Duodenal mucosa (tissue), 2 donors: Measurements from ENCODE around the gene PEPD.

Source experiments
- H3K27ac ChIP-seq: one replicate; pipeline ENCODE4 v1.7.0; 2013; ENCODE audit warnings: low read depth, low read length
- H3K27me3 ChIP-seq, 2 donors: one replicate each; pipeline ENCODE4 v1.7.0; 2013; ENCODE audit warnings: low read length in 2 of 2, control low read depth in 1 of 2; ENCODE audit not compliant: insufficient read depth in 2 of 2, control insufficient read depth in 1 of 2
- H3K36me3 ChIP-seq, 2 donors: one replicate each; pipeline ENCODE4 v1.7.0; 2013; ENCODE audit warnings: low read length in 2 of 2, control low read depth in 1 of 2; ENCODE audit not compliant: insufficient read depth in 2 of 2, control insufficient read depth in 1 of 2
- H3K4me1 ChIP-seq, 2 donors: one replicate each; pipeline ENCODE4 v1.7.0; 2013; ENCODE audit warnings: low read length in 2 of 2, control low read depth in 1 of 2; ENCODE audit not compliant: insufficient read depth in 2 of 2, control insufficient read depth in 1 of 2
- H3K4me3 ChIP-seq, 2 donors: one replicate each; pipeline ENCODE4 v1.7.0; 2013; ENCODE audit warnings: low read length in 2 of 2, low read depth in 1 of 2
- H3K9ac ChIP-seq, 2 donors: one replicate each; pipeline ENCODE4 v1.7.0; 2013; ENCODE audit warnings: low read length in 2 of 2, low read depth in 1 of 2
- H3K9me3 ChIP-seq, 2 donors: one replicate each; pipeline ENCODE4 v1.7.0; 2013; ENCODE audit warnings: low read length in 2 of 2, control low read depth in 1 of 2; ENCODE audit not compliant: control insufficient read depth in 1 of 2

The PEPD gene

DNA sequence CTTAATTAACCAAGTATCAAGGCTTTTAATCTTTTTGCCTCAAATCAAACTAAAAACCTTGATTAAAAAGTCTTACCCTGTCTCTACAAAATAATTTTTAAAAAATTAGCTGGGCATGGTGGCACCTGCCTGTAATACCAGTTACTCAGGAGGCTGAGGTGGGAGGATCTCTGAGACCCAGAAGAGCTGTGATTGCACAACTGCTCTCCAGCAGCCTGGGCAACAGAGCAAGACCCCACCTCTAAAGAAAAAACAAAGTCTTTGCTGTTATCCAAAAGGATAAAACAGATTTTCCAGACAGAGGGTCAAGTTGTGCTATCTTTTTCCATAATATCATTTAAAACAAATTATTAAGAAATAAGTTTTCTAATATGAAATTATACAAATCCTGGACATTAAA is 174.9 kb downstream of the PEPD start:
- no peak overlapping the region for H3K9ac ChIP-seq

GRCh38 chr19:33345163-33345562 is 176.4 kb downstream of the PEPD start:
- no peaks in the 10 kb centered on the region for H3K36me3 ChIP-seq
- no peaks in the 10 kb centered on the region for H3K4me1 ChIP-seq
- H3K9me3 ChIP-seq: no peaks in the 10 kb centered on the region
- no peak overlapping the region for H3K9ac ChIP-seq
- no peaks in the 10 kb centered on the region for H3K27me3 ChIP-seq
- H3K27ac ChIP-seq: no peak overlapping the region
- H3K4me3 ChIP-seq: no peak overlapping the region

More for the DNA sequence above, 174.9 kb downstream of the PEPD start:
- Histone ChIP-seq H3K27ac (no peak overlapping the region), H3K27me3 (no peaks in the 10 kb centered on the region), H3K9me3 (no peaks in the 10 kb centered on the region), H3K36me3 (no peaks in the 10 kb centered on the region), H3K4me1 (no peaks in the 10 kb centered on the region), H3K4me3 (no peak overlapping the region)

DNA sequence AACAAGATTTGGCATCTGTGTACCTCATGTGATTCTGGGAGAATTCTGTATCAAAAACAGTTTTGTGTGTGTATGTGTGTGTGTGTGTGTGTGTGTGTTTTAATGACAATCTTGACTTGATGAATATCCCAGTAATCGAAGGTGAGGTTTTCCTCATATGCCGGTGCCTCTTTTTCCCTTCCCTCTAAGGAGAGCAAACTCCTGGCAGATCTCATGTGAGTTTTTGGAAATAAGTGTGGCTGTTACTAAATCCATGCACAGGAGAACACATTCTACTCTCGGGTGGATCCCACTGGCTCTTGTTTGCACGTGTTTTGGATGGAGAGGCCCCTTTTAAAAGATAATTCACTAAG is 177.0 kb downstream of the PEPD start:
- H3K4me3 ChIP-seq: no peak overlapping the region
- H3K9ac ChIP-seq: no peak overlapping the region
- H3K4me1 ChIP-seq: no peaks in the 10 kb centered on the region
- H3K36me3 ChIP-seq: no peaks in the 10 kb centered on the region
- H3K27ac ChIP-seq: no peak overlapping the region
- H3K27me3 ChIP-seq: no peaks in the 10 kb centered on the region
- no peaks in the 10 kb centered on the region for H3K9me3 ChIP-seq

DNA sequence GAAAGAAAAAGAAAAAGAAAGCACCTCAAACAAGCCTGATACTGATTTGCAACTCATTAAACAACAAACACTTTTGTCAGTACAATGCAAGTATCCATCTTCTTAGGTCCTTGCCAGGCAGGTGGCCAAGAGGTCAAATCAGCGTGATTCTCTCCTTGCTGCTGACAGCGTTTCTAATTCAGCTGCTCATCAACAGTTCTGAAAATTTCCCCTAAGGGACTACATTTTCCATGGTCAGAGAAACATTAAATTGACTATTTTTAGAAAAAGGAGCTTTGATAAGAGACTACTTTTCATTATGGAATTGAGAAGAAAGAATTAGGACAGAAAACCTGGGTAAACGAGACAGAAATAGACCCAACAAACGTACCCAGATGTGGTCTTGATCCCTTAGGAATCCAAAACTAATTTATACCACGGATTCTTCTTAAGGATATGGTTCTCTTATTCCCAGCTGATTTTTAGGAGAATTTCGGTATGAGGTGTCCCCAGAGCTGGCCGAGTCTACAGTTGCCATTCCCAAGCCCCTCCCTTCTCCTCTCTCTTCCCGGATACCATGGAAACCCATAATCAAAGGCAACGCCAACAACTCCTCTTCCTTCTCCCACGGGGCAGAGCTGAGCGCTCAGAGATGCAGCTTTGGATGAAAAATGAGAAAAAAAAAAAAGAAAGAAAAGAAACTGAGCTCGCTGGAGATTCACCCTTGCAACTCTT is 177.6 kb downstream of the PEPD start:
- no peaks in the 10 kb centered on the region for H3K36me3 ChIP-seq
- H3K4me1 ChIP-seq: no peaks in the 10 kb centered on the region
- no peak overlapping the region for H3K4me3 ChIP-seq
- no peaks in the 10 kb centered on the region for H3K9me3 ChIP-seq
- no peak overlapping the region for H3K27ac ChIP-seq
- H3K27me3 ChIP-seq: no peaks in the 10 kb centered on the region
- H3K9ac ChIP-seq: no peak overlapping the region

DNA sequence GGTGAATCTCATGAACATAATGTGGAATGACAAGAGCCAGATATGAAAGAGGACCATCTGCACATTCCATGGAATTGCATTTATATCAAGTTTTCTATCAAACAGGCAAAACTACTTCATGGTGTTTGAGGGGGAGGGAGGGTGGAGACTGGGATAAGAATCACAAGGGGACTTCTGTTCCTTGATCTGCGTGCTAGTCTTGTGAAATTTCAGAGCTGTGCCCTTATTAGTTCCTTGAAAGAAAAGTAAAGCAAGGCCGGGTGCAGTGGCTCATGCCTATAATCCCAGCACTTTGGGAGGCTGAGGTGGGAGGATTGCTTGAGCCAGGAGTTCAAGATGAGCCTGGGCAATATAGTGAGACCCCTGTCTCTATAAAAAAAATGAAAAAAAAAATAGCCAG is 178.3 kb downstream of the PEPD start:
- H3K9me3 ChIP-seq: no peaks in the 10 kb centered on the region
- H3K27me3 ChIP-seq: no peaks in the 10 kb centered on the region
- no peaks in the 10 kb centered on the region for H3K36me3 ChIP-seq
- no peak overlapping the region for H3K4me3 ChIP-seq
- H3K27ac ChIP-seq: no peak overlapping the region
- no peak overlapping the region for H3K9ac ChIP-seq
- H3K4me1 ChIP-seq: no peaks in the 10 kb centered on the region

GRCh38 chr19:33340991-33341390 is 180.6 kb downstream of the PEPD start:
- Histone ChIP-seq H3K27ac (no peak overlapping the region), H3K4me1 (no peaks in the 10 kb centered on the region), H3K4me3 (no peak overlapping the region), H3K9me3 (no peaks in the 10 kb centered on the region), H3K9ac (no peak overlapping the region), H3K36me3 (no peaks in the 10 kb centered on the region), H3K27me3 (no peaks in the 10 kb centered on the region)

GRCh38 chr19:33339016-33339984 is 182.3 kb downstream of the PEPD start:
- Histone ChIP-seq H3K9ac (no peak overlapping the region), H3K4me3 (no peak overlapping the region), H3K9me3 (no peaks in the 10 kb centered on the region), H3K27ac (no peak overlapping the region), H3K36me3 (no peaks in the 10 kb centered on the region), H3K4me1 (no peaks in the 10 kb centered on the region), H3K27me3 (no peaks in the 10 kb centered on the region)
